DMS53 treated with DMSO at 0.1 percent for 48 hours (cell line): ENCODE data around the gene ZDHHC24.

Experiments
- DNase-seq: peaks from one replicate; lab custom pipeline; 2025; ENCODE audit not compliant: unreplicated experiment; lab: John Stamatoyannopoulos, UW

Gene ZDHHC24

DNA sequence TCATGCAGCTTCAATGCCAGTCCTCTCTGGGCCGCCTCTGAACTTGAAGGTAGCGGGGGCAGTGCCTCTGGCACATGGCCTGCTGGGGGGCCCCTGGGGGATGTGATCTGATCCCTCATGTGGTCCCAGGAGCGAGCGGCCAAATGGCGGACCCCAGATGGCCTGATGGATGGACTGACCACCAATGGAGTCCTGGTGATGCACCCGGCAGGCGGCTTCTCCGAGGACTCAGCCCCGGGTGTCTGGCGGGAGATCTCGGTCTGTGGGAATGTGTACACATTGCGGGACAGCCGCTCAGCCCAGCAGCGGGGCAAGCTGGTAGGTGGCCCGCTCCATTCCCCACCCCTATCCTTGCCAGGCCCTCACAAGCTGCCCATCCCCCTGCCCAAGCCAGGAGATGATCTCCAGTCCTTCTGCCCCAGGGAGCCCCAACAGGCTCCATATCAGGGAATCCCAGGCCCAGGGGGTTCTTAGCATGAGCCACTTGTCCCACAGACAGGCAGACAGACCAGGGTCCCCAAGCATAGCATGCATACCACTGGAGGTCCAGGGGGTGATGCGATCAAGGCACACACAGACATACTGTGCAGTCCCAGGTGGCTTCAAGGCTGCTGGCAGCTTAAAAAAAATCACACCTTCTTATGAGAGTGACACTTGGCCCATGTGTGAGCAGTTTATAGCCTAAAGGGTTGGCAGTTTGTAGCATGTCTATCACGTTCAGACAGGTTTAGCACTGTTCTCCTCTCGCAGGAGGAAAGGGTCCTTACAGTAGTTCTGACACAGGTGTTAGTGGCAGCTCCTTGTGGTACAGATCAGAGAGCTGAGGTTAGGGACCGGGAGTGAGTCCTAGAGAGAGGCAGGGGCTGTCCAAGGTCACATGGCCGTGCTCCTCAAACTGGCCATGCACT lies 72.0 kb downstream of the ZDHHC24 start:
- no peak for DNase-seq

- no peak for DNase-seq
These were observed 72.7 kb downstream of the ZDHHC24 start for GRCh38 chr11:66473167-66473566.

GRCh38 chr11:66472054-66472453 lies 73.8 kb downstream of the ZDHHC24 start:
- DNase-seq, result no peak

GRCh38 chr11:66471142-66471541 lies 74.7 kb downstream of the ZDHHC24 start:
- DNase-seq, result no peak
